H1 (cell line): Measurements from ENCODE around the gene ZNF473. TPM values are rescaled to one million over a fixed set of nuclear protein-coding genes. Genes with fewer than 3 reads are reported as not detected.

ENCODE experiments used
- CTCF ChIA-PET: fragments of 300-600 bp; sonication (Branson Sonifier 250); formaldehyde crosslinking; loops from one replicate; lab custom pipeline; 2021; ENCODE audit not compliant: partially characterized antibody; lab: Charles Lee
- POLR2A ChIA-PET: fragments of 300-600 bp; sonication (Branson Sonifier 250); formaldehyde crosslinking; loops from one replicate; lab custom pipeline; 2021; ENCODE audit warnings: inconsistent platforms; ENCODE audit not compliant: partially characterized antibody; lab: Charles Lee
- DNase-seq, 2 experiments: peaks; one replicate each; pipeline versions ENCODE4 v3.0.0 to v3.0.0-alpha.2; 2010 to 2022; ENCODE audit warnings: low spot score in 2 of 2, low read depth in 1 of 2, mixed read lengths in 1 of 2
- FAIRE-seq: peaks from 2 replicates; lab custom pipeline; 2011; peaks lifted over from hg19 to GRCh38; lab: Jason Lieb, UNC
- H2AFZ ChIP-seq: 2 replicates; pipeline ENCODE4 v1.8.1; 2012; ENCODE audit warnings: low read length, inconsistent platforms
- H2AK5ac ChIP-seq: 2 replicates; pipeline ENCODE4 v1.6.1; 2013; ENCODE audit warnings: low read depth, low read length
- H2BK120ac ChIP-seq: replicated peaks from 2 replicates; pipeline ENCODE3; 2013; ENCODE audit warnings: low read depth, low read length, inconsistent platforms
- H2BK12ac ChIP-seq: 2 replicates; pipeline ENCODE4 v1.6.1; 2013; ENCODE audit warnings: low read depth, low read length
- H2BK15ac ChIP-seq: 2 replicates; pipeline ENCODE4 v1.6.1; 2013; ENCODE audit warnings: low read length
- H2BK20ac ChIP-seq: 2 replicates; pipeline ENCODE4 v1.6.1; 2013; ENCODE audit warnings: low read length
- H2BK5ac ChIP-seq: 2 replicates; pipeline ENCODE4 v1.6.1; 2013; ENCODE audit warnings: low read depth, low read length
- H3K14ac ChIP-seq: 2 replicates; pipeline ENCODE4 v1.6.1; 2013; ENCODE audit warnings: inconsistent platforms; ENCODE audit not compliant: insufficient read length
- H3K18ac ChIP-seq: 2 replicates; pipeline ENCODE4 v1.6.1; 2013; ENCODE audit warnings: low read length; ENCODE audit errors: extremely low read depth
- H3K23ac ChIP-seq: 2 replicates; pipeline ENCODE4 v1.6.1; 2013; ENCODE audit warnings: inconsistent platforms; ENCODE audit not compliant: insufficient read length
- H3K23me2 ChIP-seq: 2 replicates; pipeline ENCODE4 v1.6.1; 2013; ENCODE audit warnings: low read depth, low read length
- H3K27ac ChIP-seq: 2 replicates; pipeline ENCODE4 v1.6.1; 2011; ENCODE audit warnings: low read depth, low read length, inconsistent platforms
- H3K27me3 ChIP-seq, 4 experiments: replicated peaks in 1 of 4; 1 replicate in 1 of 4; 2 replicates in 3 of 4; pipeline versions ENCODE4 v1.6.1 to v1.8.1; 2011 to 2013; ENCODE audit warnings: low read length in 3 of 4, mild to moderate bottlenecking in 3 of 4, inconsistent platforms in 2 of 4, mixed read lengths in 2 of 4, moderate library complexity in 1 of 4; ENCODE audit not compliant: control insufficient read depth in 3 of 4, insufficient read depth in 3 of 4; ENCODE audit errors: extremely low read depth in 1 of 4
- H3K36me3 ChIP-seq, 4 experiments: 2 replicates each; pipeline versions ENCODE4 v1.6.1 to v1.8.1; 2011 to 2013; ENCODE audit warnings: mild to moderate bottlenecking in 4 of 4, low read length in 3 of 4, moderate library complexity in 2 of 4, control low read depth in 1 of 4, inconsistent platforms in 1 of 4; ENCODE audit not compliant: insufficient read depth in 4 of 4, control insufficient read depth in 2 of 4
- H3K4ac ChIP-seq: replicated peaks from 2 replicates; pipeline ENCODE3; 2013; ENCODE audit warnings: low read length, low read depth, mixed read lengths, inconsistent platforms; ENCODE audit not compliant: insufficient read length
- H3K4me1 ChIP-seq, 4 experiments: replicated peaks in 1 of 4; 1 replicate in 1 of 4; 2 replicates in 3 of 4; pipeline versions ENCODE4 v1.6.1 to v1.8.1; 2011 to 2013; ENCODE audit warnings: low read length in 3 of 4, inconsistent platforms in 2 of 4, mixed read lengths in 1 of 4; ENCODE audit not compliant: insufficient read depth in 4 of 4, control insufficient read depth in 3 of 4
- H3K4me2 ChIP-seq, 2 experiments: 2 replicates each; pipeline versions ENCODE4 v1.6.1 to v1.8.1; 2011 to 2013; ENCODE audit warnings: low read depth in 2 of 2, low read length in 2 of 2, control low read depth in 1 of 2, inconsistent platforms in 1 of 2, mild to moderate bottlenecking in 1 of 2; ENCODE audit not compliant: insufficient read depth in 1 of 2
- H3K4me3 ChIP-seq, 4 experiments: fragments of 200-600, 300-600 bp in 1 of 4; sonication (generic), shearing (Covaris generic), sonication (Bioruptor Twin) in 1 of 4; 2 replicates each; pipeline versions ENCODE4 v1.5.1 to v1.8.1; 2011 to 2016; ENCODE audit warnings: low read length in 4 of 4, low read depth in 3 of 4, control low read depth in 2 of 4, inconsistent platforms in 2 of 4, mild to moderate bottlenecking in 2 of 4, mixed read lengths in 1 of 4, moderate library complexity in 1 of 4; ENCODE audit not compliant: insufficient read depth in 2 of 4; ENCODE audit errors: extremely low read depth in 1 of 4
- H3K56ac ChIP-seq: replicated peaks from 2 replicates; pipeline ENCODE3; 2013; ENCODE audit warnings: low read depth, mild to moderate bottlenecking, mixed read lengths, low read length, inconsistent platforms; ENCODE audit not compliant: insufficient read length
- H3K79me1 ChIP-seq: 2 replicates; pipeline ENCODE4 v1.6.1; 2013; ENCODE audit warnings: low read depth, low read length, control low read depth
- H3K79me2 ChIP-seq, 2 experiments: 2 replicates each; pipeline versions ENCODE4 v1.6.1 to v1.8.1; 2012 to 2013; ENCODE audit warnings: low read length in 2 of 2, mild to moderate bottlenecking in 2 of 2, inconsistent platforms in 1 of 2; ENCODE audit not compliant: insufficient read depth in 2 of 2, control insufficient read depth in 1 of 2
- H3K9ac ChIP-seq, 4 experiments: replicated peaks in 1 of 4; 1 replicate in 1 of 4; 2 replicates in 3 of 4; pipeline versions ENCODE4 v1.6.1 to v1.8.1; 2011 to 2013; ENCODE audit warnings: low read depth in 3 of 4, low read length in 3 of 4, control low read depth in 2 of 4, mild to moderate bottlenecking in 2 of 4, moderate library complexity in 2 of 4, inconsistent platforms in 1 of 4; ENCODE audit errors: extremely low read depth in 1 of 4
- H3K9me3 ChIP-seq, 2 experiments: 2 replicates each; pipeline versions ENCODE4 v1.6.1 to v1.8.1; 2012 to 2013; ENCODE audit warnings: mild to moderate bottlenecking in 2 of 2, moderate library complexity in 2 of 2, control low read depth in 1 of 2, inconsistent platforms in 1 of 2, low read depth in 1 of 2, low read length in 1 of 2, mixed read lengths in 1 of 2; ENCODE audit not compliant: insufficient read depth in 2 of 2
- H4K20me1 ChIP-seq, 2 experiments: replicated peaks in 1 of 2; 2 replicates each; pipeline versions ENCODE3 to v1.8.1; 2011 to 2013; ENCODE audit warnings: inconsistent platforms in 2 of 2, low read length in 2 of 2, mild to moderate bottlenecking in 1 of 2; ENCODE audit not compliant: insufficient read depth in 2 of 2, control insufficient read depth in 1 of 2
- H4K5ac ChIP-seq: 2 replicates; pipeline ENCODE4 v1.6.1; 2013; ENCODE audit warnings: low read length, low read depth, mixed read lengths, inconsistent platforms; ENCODE audit not compliant: insufficient read length
- H4K8ac ChIP-seq: 2 replicates; pipeline ENCODE4 v1.8.0; 2013; ENCODE audit warnings: mild to moderate bottlenecking, moderate library complexity, low read length, inconsistent platforms; ENCODE audit not compliant: insufficient read depth; ENCODE audit errors: extremely low read depth
- H4K91ac ChIP-seq: replicated peaks from 2 replicates; pipeline ENCODE3; 2013; ENCODE audit warnings: low read length, mixed read lengths, inconsistent platforms; ENCODE audit not compliant: insufficient read length
- ATF2 ChIP-seq: IDR thresholded peaks from 2 replicates; pipeline ENCODE4 v1.6.1; 2012; ENCODE audit warnings: low read length, inconsistent platforms
- GABPA ChIP-seq: IDR thresholded peaks from 2 replicates; pipeline ENCODE4 v1.6.1; 2011; ENCODE audit warnings: mild to moderate bottlenecking, low read length, moderate library complexity, borderline replicate concordance; ENCODE audit not compliant: insufficient read depth
- HDAC6 ChIP-seq: IDR thresholded peaks from one replicate; pipeline ENCODE4 v1.7.1; 2012; ENCODE audit warnings: low read depth, mild to moderate bottlenecking, inconsistent platforms, low read length, moderate library complexity
- POLR2AphosphoS5 ChIP-seq: IDR thresholded peaks from 2 replicates; pipeline ENCODE4 v1.6.1; 2011; ENCODE audit warnings: low read depth, low read length
- POU5F1 ChIP-seq: IDR thresholded peaks from 2 replicates; pipeline ENCODE4 v1.6.1; 2011; ENCODE audit warnings: low read depth, mild to moderate bottlenecking, low read length, moderate library complexity
- RBBP5 ChIP-seq: IDR thresholded peaks from 2 replicates; pipeline ENCODE4 v1.7.1; 2012; ENCODE audit warnings: low read depth, mild to moderate bottlenecking, inconsistent platforms, low read length, moderate library complexity, borderline replicate concordance
- SAP30 ChIP-seq: fragments of 300-600 bp; sonication (generic); IDR thresholded peaks from 2 replicates; pipeline ENCODE4 v1.7.1; 2012; ENCODE audit warnings: low read length, moderate library complexity, mild to moderate bottlenecking, inconsistent platforms; ENCODE audit not compliant: insufficient read depth, insufficient replicate concordance
- SIX5 ChIP-seq: IDR thresholded peaks from 2 replicates; pipeline ENCODE4 v1.6.1; 2011; ENCODE audit warnings: mild to moderate bottlenecking, low read depth, low read length
- SRF ChIP-seq: IDR thresholded peaks from 2 replicates; pipeline ENCODE4 v1.6.1; 2011; ENCODE audit warnings: mild to moderate bottlenecking, low read depth, low read length, moderate library complexity
- YY1 ChIP-seq: IDR thresholded peaks from 2 replicates; pipeline ENCODE4 v1.6.1; 2011; ENCODE audit warnings: low read depth, mild to moderate bottlenecking, low read length
- WGBS, 2 experiments: shearing (Covaris generic) in 1 of 2; methylation state at CpG; one replicate each; pipeline versions ENCODE4 v1.1.6 to v1.1.7; 2013 to 2015; ENCODE audit warnings: low lambda C conversion rate in 2 of 2, mixed read lengths in 2 of 2, inconsistent platforms in 1 of 2, low coverage in 1 of 2, missing lambda C conversion rate in 1 of 2; ENCODE audit not compliant: insufficient replicate concordance in 2 of 2, insufficient coverage in 1 of 2, insufficient read length in 1 of 2; ENCODE audit errors: extremely low coverage in 1 of 2, missing lambda C conversion rate in 1 of 2; 5-methylcytosine and 5-hydroxymethylcytosine counted together
- polyA plus RNA-seq, 7 experiments: library from polyadenylated mRNA; depleted of rRNA in 3 of 7; stranded (reverse) in 5 of 7; unstranded in 2 of 7; fragments of >200 nt in 5 of 7; fragments of 200-250 nt in 2 of 7; gene quantifications; 1 replicate in 5 of 7; 2 replicates in 1 of 7; 4 replicates in 1 of 7; pipeline versions ENCODE4 v1.2.1 to v1.2.3, GENCODE V29; 2011 to 2013; ENCODE audit warnings: missing spikeins in 2 of 7, mixed read lengths in 2 of 7
- total RNA-seq: library from RNA; stranded (reverse); fragmentation: NEBNext Ultra II Directional; extraction: Animal tissue kit (Norgen Biotek cat#: 25700); gene quantifications from 2 replicates; pipeline ENCODE4 v1.2.1, GENCODE V29; 2021

ZNF473 gene
- total and polyA plus RNA-seq, 2 of the 8 experiments (the other 6 are each of a cell fraction or from before 2014, with no cell fraction given): 5.2 to 11.7 TPM

- DNase-seq: no peak
- Histone ChIP-seq H3K27me3 (no peaks in the 10 kb centered on the region), H3K4me2 (no peak overlapping the region), H2BK120ac (no peak overlapping the region), H3K4ac (no peak overlapping the region), H3K9ac (no peak overlapping the region), H3K36me3 (no peaks in the 10 kb centered on the region; a peak in 2 of 8 replicates), H2BK12ac (no peak overlapping the region), H3K23me2 (no peaks in the 10 kb centered on the region), H4K91ac (no peak overlapping the region), H2BK15ac (no peak overlapping the region), H4K20me1 (peaks cover 3 to 27% of the 10 kb centered on the region in 2 experiments), H3K23ac (no peak overlapping the region), H2BK5ac (no peak overlapping the region), H3K14ac (no peak overlapping the region), H2AFZ (no peak overlapping the region), H3K79me1 (no peaks in the 10 kb centered on the region), H3K18ac (no peak overlapping the region), H3K4me1 (no peaks in the 10 kb centered on the region), H3K9me3 (no peaks in the 10 kb centered on the region), H3K27ac (no peak overlapping the region), H3K4me3 (no peak overlapping the region), H4K5ac (no peak overlapping the region), H3K56ac (no peak overlapping the region), H4K8ac (no peak overlapping the region), H2AK5ac (no peak overlapping the region), H3K79me2 (no peaks in the 10 kb centered on the region), H2BK20ac (no peak overlapping the region)
- TF ChIP-seq SIX5: no peak
- no peak for TF ChIP-seq ATF2
- no peak for TF ChIP-seq SRF
- TF ChIP-seq HDAC6: no peak
- no peak for TF ChIP-seq POU5F1
- no peak for TF ChIP-seq POLR2AphosphoS5
- TF ChIP-seq GABPA: no peak
- TF ChIP-seq RBBP5: no peak
- TF ChIP-seq SAP30: no peak
- TF ChIP-seq YY1: no peak
- no peak for FAIRE-seq
- CTCF ChIA-PET: interaction anchor here (1.0 to 16.2 kb wide), 9 partner anchors 12 to 73 kb away, joined by 3 to 231 read pairs (median 6); partner anchors contain the start of genes ATF5 and NUP62
- POLR2A ChIA-PET: interaction anchor here (0.8 to 6.1 kb wide), 4 partner anchors 52 to 62 kb away, joined by 3 to 36 read pairs (median 11); partner anchors contain the start of genes ATF5 and NUP62
- WGBS, 2 experiments: 88% methylated on average over 10 of the region's 10 CpGs; no CpG with 5 or more reads in 1 of the 2 experiments
These were observed 39.5 kb upstream of the ZNF473 start for GRCh38 chr19:49986354-49986753.
